ENCODE measurements around the gene PARM1.
"Not testable (repeated sequence)": the region's sequence is repeated elsewhere in the genome, so short reads cannot be mapped to it uniquely, and the experiment has no call there.

The PARM1 gene

DNA sequence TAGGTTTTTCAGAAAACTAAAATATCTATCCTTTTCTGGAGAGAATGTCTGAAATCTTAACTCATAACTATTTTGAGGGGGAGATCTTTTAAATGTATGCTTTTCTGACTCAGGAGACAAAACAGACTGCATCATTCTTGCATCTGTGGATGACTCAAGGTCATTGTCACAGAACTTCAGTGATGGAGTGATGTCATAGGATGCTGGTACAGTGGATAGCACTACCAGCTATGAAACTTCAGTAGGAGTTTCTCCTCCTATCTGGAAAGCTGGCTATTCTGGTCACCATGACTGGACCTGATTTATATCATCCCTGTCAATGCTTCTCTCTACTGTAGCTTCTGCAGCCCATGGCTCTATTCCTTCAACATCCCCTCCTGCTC lies 50.3 kb downstream of the PARM1 start:
- DNase-seq (ENCODE audit: low read depth) = no peak

DNA sequence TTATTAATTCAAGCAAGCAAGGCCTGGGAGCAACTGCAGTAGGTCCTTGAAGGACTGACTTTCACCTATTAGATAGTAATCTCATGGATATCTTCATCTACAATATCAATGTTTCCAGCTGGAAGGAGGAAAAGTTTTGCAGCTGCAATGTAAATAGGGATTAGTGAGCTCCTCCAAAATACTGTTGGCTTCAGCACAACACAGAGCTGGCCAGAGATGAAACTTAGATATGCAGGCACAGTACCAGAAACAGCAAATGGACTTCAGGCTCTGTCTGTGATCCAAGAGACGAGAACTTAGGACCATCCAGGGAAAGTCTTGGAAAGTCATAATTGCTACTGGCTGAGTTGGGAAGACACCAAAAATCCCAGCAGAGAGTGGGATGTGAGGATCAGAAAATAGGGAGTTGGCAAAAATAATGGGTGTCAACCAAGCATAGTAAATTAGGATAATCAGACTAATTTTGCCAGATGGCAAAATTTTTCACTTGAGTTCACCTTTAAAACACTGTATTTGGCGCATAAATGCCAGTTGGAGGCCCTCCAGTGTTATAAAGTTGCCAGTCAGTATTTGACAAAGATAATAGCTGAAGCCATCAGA lies 57.5 kb downstream of the PARM1 start:
- DNase-seq (ENCODE audit: low read depth) = no peak

DNA sequence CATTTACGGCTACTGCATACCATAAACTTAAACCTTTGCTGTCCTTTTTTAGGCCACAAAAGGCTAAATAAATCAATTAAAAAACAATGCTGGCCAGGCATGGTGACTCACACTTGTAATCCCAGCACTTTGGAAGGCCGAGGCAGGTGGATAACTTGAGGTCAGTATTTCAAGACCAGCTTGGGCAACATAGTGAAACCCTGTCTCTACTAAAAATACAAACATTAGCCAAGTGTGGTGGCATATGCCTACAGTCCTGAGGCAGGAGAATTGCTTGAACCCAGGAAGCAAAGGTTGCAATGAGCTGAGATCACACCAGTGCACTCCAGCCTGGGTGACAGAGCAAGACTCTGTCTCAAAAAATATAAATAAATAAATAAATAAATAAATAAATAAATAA lies 61.5 kb downstream of the PARM1 start:
- not testable (repeated sequence) for DNase-seq (ENCODE audit: low read depth)

DNA sequence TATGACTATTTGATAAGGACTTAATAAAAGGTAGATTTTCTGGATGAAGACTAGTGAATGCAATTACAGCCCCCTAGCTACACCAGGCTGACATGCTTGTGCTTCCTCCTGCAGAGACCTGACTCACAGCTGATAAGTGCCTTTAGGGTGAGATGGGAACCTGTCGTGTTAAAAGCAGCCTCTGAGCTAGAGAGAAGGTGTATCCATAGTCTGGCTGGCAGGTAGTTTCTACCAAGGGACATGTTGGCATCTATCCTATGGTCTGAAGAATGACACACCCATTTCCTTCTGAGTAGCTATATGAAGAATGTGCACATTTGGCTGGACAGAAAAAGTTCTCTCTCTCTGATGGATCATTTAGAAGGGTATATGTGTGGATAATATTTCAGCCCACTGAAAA lies 64.1 kb downstream of the PARM1 start:
- DNase-seq (ENCODE audit: low read depth) = no peak

DNA sequence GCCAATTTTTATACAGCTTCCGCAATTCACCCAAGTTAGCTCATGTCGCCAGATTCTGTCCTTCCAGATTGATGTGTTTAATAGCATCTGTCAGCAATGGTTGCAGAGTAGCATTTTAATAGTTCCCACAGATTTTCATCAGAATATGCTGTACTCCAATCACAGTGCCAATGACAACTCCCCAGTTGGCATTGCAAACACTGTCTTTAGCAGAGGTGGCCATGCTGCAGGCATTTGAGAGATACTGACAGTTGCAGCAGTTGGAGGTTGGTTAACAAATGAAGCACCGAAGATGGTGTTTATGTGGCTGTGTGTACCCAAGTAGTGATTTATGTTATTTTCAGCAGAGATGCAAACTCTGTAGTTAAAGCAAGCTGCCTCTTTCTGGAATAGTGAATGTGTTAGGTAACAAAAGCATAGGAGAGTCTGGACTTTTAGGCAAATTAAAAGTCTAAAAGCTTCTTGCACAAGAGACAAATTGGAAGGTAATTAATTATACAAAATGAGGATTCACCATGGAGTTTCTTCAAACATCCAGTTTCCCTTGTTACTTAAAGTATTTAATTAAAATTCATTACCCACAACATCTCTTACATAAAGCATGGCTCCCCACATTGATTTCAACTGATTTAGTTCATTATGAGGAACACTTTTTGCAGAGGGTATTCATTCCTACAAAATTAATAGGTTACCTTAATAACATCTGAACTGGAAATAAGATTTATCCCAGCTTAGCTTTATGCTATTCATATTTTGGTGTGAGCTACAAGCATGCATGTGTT lies 65.2 kb downstream of the PARM1 start:
- DNase-seq (ENCODE audit: low read depth) = no peak

DNA sequence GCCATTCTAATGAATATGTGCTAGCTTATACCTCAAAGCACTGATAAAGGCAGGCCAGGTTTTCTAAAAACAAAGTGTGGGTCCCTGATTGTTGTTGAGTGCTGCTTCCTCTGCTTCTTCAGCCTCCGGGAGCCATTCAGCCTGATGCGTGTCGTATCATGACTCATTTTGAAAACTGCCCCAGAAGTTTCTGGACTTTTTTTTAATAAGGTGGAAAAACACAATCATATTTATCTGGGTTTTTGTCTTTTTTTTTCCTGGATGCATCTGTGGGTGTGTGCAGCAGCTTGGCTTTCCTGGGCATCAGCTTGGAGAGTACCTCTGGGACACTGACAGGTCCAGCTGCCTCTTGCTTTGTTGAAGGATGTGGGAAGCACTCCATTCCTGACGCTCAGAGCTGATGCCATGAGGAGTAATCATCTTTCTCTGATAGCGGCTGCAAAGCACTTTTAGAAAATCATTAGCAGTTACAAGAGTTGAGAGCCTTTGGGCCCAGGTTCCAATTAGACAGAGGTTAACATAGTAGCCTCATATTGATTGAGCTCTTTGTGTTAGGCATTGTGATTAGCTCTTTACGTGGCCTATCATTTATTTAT lies 66.9 kb downstream of the PARM1 start:
- no peak for DNase-seq (ENCODE audit: low read depth)

DNA sequence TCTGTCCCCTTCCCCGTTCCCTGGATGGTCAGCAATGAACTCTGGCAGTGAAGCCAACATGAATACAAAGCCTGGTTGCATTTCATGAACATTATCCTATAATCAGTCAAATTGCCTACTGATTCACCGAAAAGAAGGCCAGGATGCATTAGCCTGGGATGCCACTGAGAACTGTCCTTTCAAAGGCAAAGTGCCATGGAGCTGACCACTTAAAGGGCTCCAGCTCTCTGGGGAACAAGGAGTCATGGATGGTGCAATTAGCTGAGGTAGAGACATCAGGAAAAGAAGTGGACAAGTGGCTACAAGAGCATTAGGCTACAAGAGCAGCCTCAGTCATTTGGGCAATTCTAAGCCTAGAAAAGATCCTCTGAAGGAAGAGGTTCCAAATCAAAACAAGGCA lies 69.0 kb downstream of the PARM1 start:
- DNase-seq (ENCODE audit: low read depth) = no peak

DNA sequence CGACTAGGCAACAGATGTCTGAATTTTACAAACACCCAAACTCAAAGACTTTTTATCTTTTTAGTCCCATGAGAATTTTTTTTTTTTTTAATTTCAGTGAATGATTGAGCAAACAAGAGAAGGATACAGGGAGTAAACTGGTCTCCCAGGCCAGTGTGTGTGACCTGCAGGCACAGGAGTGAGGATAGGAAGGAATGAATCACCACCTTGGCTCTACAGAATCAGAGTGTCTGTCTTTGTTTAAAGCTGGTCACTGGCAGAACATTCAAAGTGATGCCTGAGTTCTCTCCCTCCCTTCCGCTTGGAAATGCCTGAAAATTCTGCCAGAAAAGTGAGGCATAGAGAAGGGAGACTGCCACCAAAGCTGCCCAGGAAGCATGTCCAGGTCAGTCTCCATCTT lies 69.5 kb downstream of the PARM1 start:
- DNase-seq (ENCODE audit: low read depth) = no peak

DNA sequence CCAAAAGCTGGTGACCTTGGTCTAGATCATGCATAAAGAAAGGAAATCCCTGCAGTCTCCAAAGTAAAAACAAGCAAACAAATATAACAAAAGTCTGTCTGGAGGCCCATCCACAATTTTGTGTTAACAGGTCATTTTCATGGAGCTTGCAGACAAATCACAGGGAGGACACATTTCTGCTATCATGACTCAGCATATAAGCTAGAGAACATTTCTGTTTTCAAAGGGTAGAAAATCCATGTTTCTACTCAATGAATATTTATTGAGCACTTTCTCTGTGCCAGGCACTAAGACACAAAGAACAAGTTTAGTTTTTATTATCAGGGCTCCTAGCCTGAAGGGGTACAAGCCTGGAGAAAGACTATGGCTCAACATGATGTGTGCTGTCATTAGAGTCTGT lies 71.1 kb downstream of the PARM1 start:
- no peak for DNase-seq (ENCODE audit: low read depth)

DNA sequence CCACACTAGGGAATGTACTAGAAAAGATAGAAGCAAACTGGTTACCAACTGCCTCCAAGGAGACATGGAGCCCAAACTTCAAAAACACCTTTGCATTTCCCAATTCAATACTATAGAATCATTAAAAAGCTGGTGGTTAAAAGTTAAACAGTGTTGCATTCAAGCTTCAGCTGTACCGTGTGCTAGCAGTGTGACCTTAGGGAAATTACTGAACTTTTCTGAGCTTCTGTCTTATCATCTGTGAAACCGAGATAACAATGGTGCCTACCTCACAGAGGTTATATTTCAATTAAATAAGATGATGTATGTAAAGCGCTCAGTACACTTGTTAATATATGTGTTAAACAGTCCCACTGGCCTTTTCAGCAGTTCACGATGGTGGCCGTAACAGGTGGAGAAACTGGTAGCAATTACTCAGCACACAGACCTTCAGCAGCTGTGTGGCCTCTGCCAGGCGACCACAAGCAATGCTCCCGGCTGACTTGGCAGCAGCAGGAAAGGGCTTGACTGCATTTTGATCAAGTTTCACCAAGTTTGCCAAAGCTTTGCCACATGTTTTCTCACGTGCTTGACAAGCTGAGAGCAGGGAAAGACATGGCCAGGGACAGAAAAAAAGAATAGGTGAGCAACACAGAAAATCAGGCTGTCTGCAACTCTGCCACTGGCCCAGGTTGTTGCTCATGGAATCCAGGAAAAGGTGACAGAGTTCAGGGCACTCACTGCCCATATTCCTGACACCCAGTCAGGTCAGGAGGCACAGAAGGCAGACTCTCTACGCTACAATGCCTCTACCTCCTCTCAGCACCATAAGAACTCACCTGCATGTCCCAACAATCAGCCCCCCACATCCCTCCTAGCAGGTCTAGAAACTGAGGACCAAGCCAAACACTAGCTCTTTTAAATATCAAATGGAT lies 72.1 kb downstream of the PARM1 start:
- DNase-seq (ENCODE audit: low read depth) = no peak

DNA sequence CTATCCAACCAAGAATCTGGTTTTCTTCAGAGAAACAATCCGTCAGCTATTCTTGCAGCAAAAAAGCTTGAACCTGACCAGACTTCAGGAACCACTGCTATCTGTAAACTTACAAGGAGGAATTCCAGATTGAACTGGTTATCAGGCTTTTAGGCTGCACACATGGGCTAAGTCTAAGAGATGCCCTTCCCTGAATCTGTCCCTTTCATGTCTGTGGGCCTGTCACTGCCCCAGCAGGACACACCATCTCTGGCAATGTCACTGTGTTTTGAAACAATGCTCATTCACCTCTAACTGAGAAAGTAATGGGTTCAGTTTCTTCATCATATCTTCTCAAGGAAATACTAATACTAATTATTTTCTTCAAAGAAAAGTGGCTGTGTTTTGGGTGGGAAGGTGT lies 72.8 kb downstream of the PARM1 start:
- DNase-seq (ENCODE audit: low read depth) = no peak

DNA sequence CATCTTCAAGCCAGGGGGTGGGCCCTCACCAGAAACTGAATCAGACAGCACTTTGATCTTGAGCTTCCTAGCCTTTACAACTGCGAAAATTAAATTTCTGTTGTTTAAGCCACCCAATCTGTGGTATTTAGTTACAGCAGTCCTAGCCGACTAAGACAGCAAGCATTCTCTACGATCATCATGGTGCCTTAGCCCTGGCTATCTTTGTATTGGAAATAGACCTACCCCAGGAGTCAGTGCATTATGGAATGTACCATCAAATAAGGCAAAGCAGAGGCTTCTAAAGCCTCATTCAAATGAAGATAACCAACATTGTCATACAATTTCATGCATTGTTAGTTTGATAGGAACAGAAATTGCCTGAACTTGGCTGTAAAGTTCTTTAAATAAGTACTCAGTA lies 75.0 kb downstream of the PARM1 start:
- DNase-seq (ENCODE audit: low read depth) = no peak

DNA sequence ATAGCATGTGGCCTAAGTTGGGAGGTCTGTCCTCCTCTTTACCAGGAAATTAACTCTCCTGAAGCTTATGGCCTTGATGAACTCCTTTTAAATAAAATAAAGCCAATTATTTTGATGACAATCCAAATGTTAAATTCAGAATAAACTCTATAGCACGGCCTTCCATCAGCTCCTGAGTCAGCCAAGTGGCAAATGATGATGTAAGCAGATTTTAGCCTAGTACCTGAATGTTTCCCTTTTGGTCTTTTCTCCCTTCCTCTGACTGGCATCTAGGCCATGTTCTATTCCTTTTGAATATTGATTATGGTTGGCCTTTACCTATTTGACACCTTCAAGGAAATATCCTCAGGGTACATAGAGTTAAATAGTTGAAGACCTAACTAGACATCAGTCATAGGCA lies 76.2 kb downstream of the PARM1 start:
- DNase-seq (ENCODE audit: low read depth) = no peak

DNA sequence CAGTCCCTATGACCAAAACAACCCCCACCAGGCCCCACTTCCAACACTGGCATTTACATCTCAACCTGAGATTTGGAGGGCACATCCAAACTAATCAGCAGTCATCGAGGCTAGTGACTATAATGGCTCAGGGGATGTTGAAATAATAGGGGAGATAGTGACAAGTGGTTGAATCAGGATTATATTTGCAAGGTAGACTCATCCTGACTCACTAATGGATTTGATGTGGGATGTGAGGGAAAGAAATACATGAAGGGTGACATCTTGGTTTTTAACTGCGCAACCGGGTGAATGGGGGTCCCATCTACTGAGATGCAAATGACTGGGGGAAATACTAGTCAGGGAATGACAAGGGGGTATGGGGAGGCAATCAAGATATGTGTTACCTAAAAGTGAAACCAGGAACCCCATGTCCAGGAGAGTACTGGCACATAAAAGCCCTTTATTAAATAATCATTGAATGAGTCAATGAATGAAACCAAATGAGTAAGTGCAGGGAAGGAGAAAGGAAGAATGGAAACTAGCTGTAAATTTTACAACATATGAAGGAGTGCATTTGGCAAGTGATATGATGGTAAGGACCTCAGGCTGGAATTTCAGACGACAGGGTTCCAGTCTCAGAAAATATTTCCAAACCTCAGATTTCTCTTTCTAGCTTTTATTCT lies 78.3 kb downstream of the PARM1 start:
- no peak for DNase-seq (ENCODE audit: low read depth)

DNA sequence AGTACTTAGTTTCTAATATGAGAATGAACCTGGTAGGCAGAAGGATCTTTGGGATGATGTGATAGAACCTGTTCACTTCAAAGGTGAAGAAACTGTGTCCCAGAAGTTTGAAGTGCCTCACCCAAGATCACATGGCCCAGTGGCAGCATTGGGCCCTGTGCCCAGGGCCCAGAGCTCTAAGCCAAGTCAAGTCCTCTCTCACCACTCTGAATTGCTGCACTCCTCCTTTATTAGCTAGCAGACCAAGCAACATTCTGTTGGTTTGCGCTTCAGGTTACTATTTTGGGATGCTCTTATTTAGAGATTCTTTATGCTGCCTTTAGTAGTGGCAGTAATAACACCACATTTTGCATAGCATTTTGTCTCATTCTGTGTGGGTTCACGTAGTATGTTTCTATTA lies 82.7 kb downstream of the PARM1 start:
- DNase-seq (ENCODE audit: low read depth) = no peak

DNA sequence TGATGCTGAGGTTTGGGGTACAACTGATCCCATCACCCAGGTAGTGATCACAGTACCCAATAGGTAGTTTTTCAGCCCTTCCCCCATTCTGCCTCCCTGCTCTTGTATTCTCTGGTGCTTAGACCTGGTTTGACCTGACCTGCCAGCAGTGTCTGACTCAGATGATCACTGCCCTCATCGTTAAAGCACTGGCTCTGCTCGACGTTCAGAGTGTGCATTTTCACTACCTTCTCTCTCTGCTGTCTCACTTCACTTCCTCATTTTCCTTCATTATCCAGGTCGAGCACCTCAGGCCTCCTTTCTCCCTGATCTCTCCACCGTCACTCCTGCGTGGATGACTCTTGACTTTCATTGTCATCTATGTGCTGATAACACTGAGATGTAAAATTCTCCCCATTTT lies 83.6 kb downstream of the PARM1 start:
- no peak for DNase-seq (ENCODE audit: low read depth)

DNA sequence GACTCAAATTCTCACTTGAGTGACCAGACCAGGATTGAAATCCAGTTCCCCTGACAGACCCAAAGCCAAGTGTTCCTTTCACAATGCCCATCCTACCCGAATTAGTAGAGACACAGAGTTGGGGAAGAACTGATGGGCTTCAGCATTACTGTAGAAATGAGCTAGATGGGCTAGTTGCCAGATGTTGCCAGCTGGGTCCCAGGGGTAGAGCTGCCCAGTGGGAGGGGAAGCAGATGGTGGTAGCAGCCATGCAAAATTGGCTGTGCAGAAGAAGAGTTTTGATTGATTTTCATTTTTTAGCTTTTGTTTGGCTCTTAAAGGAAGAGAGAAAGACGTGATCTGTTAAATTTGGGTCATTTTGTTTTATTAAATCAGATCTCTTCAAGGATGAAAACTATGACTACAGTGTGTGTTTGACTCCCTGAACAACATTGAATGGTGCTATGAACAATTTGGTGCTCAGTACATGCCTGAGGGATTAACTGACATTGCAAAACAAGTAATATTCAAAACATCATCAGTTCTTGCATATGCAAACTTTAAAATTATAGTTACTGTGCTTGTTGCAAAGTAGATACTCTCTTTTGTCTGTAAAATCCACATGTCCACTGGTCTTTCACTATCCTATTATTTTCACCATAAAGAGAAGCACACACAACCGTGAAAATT lies 86.0 kb downstream of the PARM1 start:
- no peak for DNase-seq (ENCODE audit: low read depth)

DNA sequence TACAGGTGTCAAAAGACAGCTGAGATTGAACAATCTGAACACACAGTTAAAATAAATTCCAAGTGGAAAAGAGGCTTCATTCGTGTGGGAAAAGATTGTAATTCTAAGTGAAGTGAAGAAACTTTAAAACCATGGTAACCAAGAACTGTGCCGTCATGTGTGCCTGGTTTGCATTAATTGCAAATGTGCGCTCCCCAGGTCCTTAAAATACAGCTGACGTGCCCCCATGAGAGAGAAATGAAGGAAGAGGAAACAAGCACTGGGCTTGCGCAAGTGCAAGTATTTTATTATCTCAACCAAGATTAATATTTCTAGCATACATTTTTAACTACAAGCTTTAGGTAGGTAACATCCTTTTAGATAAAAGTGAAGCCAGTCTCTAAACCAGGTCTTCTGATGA lies 92.5 kb downstream of the PARM1 start:
- no peak for DNase-seq (ENCODE audit: low read depth)

DNA sequence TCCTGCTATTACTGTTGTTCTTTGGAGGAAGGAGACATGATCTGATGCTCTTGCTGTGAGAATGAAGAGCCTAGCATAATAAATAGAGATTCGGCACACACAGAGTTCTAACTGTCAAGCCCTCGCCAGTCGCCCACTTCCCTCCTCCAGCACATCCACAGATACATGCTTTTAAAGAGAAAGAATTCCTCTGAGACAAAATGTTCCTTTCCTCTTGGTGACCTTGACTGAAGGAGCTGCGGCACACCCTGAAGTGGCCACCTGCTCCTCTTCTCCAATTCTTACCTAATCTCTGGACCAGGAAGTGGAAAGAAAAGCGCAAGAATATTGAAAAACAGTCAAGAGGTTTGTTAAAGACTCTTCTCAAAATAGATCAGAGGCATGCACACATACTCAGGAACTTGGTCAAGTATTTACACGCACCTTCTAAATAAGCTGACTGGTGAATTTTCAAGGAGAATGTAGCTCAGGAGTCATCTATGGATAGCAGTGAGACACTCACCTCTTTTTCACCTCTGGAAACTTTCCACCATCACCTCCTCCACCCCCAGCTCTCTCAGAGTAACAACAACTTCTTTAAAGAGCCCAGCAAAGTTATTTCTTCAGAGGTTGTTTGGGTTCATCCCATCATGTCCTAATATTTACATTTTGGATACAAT lies 95.4 kb downstream of the PARM1 start:
- DNase-seq (ENCODE audit: low read depth) = no peak

DNA sequence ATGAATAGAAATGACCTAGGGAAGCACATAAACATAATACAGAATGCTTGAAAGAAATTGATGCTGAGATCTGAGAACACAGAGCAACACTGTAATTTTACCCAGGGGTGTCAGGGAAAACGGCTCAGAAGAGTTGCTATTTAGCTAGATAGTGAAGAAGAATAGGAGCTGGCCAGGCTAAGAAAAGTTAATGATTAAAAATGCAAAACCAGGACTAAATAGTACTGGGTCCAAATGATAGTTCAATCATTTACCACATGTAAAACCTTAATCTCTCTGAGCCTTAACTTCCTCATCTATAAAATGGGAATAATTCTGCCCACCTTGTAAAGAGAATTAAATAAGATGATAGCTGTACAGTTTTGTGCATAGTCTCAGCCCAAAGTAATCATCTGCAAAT lies 97.1 kb downstream of the PARM1 start:
- DNase-seq (ENCODE audit: low read depth) = no peak

DNA sequence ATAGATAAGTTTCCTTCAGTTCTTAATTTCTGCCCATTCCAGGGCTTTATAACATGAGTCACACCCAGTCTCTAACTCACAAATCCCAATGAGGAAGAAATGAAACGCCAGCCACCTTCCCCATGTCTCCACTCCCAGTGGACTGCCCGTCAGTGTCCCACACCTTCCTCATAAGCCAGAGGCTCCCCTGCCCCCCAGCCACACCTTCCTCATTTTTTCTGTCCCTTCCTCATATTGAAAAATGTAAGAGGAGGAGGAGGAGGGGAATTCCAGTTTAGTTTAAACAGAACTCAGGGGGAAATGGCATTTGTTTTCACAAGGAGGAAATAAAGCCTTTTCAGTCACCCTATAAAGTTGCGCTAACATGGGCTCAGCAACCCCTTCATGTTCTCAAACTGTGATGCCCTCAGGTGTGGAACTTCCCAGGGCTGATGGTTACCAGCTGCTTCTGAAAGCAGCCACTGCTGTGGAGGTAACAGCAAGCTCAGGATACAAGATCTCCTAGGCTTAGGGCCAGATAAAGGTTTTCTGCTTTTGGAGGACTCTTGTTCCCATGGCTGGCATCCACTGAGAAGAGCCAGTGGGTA lies 97.8 kb downstream of the PARM1 start:
- DNase-seq (ENCODE audit: low read depth) = no peak

All from stimulated activated CD8-positive, alpha-beta memory T cell treated with anti-CD3 and anti-CD28 coated beads, Interleukin-4, amount 100 ng/mL, for 24 hours (primary cell).